ENCODE data around the gene GH2.
"Not testable (repeated sequence)": the region's sequence is repeated elsewhere in the genome, so short reads cannot be mapped to it uniquely, and the experiment has no call there.

The GH2 gene

DNA sequence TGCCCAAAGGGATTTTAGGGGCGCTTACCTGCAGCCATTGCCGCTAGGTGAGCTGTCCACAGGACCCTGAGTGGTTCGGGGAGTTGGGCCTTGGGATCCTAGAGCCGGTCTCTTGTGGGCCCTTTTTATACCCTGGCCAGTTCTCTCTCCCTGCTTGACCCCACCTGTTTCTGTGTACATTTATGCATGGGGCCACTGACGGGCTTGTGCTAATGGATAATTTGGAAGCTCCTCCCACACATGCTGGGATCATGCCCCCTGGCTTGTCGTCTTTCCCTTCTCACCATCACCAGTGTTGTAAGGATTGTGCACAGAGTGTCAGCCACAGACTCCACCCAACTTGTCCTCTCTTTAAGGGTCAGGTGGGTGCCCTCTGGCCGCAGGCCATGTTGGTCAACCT lies 8.2 kb downstream of the GH2 start, which contains the start of gene CSH2:
TSS of gene CSH2 (minus strand) at position 101 of the 400 bp plus-strand sequence. CDS start at position 38, 63 bp downstream.
- DNase-seq (ENCODE audit: low spot score), result not testable (repeated sequence)

DNA sequence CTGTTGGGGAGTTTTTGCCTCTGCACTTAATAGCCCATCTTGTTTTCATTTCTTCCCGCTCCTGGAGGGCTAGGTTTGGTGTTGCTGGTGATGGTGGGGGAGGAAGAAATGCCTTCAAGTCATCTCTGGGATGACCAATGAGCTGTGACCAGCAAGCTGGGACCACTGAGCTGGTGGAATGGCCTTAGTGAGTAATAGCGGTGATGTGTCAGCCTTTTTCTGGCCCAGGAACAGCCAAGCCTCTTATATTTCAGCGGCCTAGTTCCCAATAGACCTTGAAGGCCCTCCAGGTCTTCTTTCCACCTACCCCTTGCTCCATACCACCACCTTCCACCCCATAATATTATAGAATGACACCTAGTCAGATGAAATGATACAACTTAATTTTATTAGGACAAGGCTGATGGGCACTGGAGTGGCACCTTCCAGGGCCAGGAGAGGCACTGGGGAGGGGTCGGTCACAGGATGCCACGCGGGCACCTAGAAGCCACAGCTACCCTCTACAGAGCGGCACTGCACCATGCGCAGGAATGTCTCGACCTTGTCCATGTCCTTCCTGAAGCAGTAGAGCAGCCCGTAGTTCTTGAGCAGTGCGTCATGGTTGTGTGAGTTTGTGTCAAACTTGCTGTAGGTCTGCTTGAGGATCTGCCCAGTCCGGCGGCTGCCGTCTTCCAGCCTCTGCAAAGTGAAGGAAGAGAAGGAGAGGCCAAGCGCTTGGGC lies 9.9 kb downstream of the GH2 start:
- peak; percentile 84 for DNase-seq (ENCODE audit: low spot score)

DNA sequence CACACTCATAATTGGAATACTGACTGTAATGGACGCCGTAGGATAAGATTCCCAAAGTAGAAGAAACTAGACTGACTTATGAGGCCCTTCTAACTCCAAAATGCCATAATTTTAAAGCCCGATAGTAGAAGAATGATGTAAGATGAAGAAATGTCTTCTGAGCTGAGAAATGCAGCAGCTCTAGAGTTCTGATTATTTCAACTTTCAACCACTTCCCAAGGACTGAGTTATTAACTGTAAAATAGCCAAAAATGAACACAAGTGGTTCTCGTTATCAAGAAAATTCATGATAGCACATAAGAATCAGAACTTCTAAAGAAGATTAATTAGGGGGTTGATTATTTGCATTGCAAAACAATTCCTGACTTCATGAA lies 11.5 kb downstream of the GH2 start:
- DNase-seq (ENCODE audit: low spot score), result not testable (repeated sequence)

DNA sequence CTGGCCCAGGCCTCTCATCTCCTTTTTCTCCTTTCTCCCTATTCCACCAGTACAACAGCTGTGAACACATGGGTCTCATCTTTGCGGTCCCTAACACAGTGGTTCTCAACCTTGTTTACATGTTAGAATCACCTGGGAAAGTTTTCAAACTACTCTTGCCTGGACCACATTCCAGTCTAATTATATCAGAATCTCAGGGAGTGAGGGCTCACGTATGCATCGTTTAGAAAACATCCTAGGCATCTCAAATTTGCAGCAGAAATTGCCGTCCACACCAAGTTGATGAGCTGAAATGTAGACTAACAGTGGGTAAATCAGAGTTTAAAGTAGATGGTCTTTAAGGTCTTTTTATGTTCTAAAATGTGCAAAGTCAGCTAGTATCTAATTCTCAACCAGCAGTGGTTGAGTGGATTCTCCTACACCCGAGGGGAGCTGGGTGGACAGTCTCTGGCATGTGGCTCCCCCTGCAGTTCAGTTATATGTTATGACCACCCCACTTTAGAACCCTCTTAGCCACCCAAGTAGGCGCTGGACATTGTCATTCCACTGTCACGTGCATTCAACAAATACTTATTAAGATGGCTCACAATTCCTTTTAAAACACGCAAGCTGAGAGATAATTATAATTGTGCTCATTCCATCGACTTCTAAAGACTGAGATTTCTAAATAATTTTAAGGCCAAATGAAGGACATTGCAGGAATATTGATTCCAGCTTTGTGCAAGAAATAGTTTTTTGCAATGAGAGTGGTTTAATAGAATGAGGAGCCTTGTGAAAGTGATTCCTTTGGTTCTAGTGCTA lies 12.1 kb downstream of the GH2 start:
- DNase-seq (ENCODE audit: low spot score), result peak; percentile 79

DNA sequence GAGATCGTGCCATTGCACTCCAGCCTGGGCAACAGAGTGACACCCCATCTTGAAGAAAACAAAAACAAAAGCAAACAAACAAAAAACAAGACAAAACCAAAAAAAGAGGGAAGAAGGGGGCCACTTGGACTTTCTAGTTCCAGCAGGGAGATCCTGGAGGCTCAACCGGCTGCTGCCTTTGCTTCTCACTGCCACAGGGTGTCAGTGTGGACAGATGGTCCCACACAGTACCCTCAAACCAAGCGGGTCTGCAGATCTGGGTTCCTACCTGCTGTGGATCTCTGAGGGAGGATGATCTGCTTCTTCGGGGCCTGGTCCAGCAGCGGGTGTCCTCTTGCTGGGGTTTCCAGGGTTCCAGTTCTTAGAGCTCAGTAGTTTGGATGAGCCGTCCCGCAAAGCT lies 15.1 kb downstream of the GH2 start:
- DNase-seq (ENCODE audit: low spot score), result not testable (repeated sequence)

DNA sequence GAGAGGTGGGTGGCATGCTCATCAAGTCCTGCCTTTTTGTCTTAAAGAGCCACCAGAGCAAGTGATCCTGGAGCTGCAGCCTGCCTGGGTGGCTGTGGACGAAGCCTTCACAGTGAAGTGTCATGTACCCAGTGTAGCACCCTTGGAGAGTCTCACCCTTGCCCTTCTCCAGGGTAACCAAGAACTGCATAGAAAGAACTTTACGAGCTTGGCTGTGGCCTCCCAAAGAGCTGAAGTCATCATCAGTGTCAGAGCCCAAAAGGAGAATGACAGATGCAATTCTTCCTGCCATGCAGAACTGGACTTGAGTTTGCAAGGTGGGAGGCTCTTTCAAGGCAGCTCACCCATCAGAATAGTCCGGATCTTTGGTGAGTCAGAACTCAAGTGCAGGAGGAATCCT lies 22.5 kb downstream of the GH2 start:
- no peak for DNase-seq (ENCODE audit: low spot score)

DNA sequence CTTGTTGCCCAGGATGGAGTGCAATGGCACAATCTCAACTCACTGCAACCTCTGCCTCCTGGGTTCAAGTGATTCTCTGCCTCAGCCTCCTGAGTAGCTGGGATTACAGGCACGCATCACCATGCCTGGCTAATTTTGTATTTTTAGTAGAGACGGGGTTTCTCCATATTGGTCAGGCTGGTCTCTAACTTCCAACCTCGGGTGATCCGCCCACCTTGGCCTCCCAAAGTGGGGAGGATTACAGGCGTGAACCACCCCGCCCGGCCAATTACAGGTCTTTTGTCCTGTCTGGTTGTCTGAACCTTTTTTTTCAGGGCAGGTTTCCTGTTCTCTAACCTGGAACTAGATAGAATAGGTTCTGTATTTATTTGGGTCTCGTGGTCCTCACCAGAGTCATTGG lies 25.3 kb downstream of the GH2 start:
- not testable (repeated sequence) for DNase-seq (ENCODE audit: low spot score)

DNA sequence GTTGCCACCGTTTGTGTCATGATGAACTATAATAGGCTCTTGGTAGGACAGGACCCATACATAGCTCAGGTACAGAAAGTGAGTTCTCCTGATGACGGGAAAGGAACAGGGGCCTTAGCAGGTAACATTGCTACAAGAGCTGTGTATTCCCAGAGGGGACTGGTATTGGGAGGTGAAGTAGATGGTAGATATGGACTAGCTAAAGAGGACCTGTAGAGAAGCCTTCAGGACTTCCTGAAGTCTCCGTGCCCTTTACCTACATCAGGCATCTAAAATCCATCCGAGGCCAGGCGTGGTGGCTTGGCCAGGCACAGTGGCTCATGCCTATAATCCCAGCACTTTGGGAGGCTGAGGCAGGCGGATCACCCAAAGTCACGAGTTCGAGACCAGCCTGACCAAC lies 26.6 kb downstream of the GH2 start:
- DNase-seq (ENCODE audit: low spot score), result no peak

DNA sequence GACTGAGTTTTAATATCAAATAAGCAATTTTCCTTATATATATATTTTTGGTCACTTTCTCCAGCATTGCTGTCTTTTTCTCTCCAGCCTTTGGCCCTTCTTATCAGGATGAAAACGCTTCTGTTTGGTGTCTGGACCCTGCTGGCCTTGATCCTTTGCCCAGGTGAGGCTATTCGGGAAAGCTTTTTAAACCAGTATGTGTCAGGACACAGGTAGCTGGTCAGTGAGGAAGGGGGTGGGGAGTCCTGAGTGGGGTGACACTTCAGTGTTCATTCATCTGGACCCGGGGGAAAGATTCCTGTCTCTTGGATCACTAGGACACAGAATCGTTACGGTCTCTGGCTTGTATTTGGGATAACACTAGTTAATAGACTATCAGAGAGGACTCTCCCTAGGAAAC lies 27.0 kb downstream of the GH2 start:
- no peak for DNase-seq (ENCODE audit: low spot score)

DNA sequence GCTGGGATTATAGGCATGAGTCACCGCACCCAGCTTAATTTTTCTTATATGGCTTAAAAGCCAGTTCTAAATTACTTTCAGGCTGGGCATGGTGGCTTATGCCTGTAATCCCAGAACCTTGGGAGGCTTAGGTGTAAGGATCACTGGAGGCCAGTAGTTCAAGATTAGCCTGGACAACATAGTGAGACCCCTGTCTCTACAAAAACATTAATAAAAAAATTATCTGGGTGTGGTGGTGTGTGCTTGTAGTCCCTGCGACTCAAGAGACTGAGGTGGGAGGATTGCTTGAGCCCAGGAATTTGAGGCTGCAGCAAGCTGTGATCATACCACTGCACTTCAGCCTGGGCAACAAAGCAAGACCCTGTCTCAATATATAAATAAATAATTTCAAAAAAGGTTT lies 28.5 kb downstream of the GH2 start:
- DNase-seq (ENCODE audit: low spot score), result no peak

DNA sequence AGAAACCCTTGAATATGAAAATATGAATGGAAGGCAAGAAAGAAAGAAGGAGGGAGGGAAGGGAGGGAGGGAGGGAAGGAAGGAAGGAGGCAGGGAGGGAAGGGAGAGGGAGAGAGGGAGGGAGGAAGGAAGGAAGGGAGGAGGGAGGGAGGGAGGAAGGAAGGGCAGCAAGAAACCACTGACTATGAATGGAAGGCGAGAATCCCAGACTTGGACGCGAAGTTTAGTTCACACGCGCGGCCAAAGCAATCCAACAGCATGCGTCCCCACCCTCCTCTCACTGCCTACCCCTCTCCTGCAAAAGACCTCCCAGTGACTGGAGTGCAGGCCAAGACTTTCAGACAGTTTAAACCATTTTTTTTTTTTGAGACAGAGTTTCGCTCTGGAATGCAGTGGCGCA lies 31.3 kb downstream of the GH2 start:
- no peak for DNase-seq (ENCODE audit: low spot score)

DNA sequence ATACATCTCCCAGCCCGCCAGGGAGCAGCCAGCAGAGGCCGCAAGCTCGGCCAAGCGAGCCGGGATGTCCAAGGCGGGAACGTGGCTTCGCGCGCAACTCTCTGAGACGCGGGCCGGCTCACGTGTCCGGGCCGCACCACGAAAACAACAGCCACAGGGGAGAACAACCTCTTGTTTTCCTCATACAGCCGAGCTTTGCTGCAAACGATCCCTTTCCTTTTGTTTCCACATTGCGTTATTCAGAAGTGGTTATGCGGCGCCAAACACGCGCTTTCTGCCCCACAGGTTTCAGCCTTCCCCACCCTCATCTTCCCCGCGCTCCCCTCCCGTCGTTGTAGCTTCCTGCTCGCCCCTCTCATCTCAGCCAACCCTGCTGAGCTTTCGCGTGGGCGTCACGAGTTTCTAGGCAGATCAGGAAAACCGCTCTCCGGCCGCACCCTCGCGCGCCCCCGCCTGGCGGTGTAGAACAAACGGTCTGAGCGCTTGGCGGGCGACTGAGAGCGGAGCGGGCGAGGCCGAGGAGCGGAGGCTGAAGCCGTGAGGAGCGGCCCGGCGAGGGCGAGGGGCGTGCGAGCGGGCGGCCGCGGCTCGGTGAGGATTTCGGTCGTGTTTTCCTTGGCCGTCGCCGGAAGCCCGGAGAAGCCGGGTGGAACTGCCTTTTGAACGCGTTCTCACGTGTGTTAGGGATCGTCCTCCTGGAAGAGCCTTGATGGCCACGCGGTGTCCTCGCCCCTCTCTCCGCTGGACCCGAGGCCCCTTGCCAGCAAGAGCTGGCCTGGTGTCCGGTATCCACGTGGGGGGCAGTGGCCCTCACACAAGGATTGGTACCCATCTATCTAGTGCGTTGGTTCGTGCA lies 32.7 kb downstream of the GH2 start:
- DNase-seq (ENCODE audit: low spot score), result peak; percentile 92

DNA sequence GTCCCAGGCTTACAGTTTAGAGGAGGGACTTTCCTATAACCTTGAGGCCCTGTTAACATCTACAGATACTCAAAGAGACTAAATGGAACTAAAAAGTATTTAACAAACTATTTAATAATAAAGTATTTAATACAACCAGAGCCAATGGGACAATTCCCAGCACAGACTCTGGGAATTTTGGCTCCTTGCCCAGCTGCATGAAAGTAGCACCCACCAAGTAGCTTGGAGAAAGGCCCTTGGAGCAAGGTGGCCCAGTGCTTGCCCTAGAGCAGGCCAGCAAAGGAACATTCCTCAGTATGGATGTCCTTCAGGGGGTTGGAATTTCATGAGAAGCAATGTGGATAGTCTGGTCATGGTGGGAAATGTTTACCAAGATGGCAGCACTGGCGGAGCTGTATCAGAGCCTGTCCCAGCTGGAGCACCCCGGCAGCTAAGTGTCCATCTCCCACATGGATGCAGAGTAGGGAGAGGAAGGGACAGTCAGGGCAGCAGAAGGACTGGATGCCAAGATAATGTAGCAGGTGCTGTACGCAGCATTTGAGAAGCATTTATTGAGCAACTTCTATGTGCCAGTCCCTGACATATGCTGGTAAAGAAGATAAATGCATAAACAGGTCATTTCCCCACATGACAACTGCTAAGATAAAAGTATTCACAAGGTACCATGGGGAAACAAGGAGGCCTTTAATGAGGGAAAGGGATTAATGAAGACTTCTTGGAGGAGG lies 34.1 kb downstream of the GH2 start:
- no peak for DNase-seq (ENCODE audit: low spot score)

DNA sequence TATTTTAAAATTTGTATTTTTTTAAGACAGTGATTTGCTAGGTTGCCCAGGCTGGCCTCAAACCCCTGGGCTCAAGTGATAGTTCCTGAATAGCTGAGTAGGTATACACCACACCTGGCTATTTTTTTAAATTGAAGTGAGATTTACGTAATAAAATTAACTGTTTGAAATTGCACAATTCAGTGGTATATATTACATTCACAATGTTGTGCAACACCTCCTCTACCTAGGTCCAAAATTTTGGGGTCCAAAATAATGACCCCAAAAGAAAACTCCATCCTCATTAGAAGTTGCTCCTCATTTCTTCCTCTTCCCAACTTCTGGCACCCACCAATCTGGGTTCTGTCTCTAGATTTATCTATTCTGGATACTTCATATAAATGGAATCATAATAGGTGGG lies 36.2 kb downstream of the GH2 start:
- DNase-seq (ENCODE audit: low spot score), result no peak

DNA sequence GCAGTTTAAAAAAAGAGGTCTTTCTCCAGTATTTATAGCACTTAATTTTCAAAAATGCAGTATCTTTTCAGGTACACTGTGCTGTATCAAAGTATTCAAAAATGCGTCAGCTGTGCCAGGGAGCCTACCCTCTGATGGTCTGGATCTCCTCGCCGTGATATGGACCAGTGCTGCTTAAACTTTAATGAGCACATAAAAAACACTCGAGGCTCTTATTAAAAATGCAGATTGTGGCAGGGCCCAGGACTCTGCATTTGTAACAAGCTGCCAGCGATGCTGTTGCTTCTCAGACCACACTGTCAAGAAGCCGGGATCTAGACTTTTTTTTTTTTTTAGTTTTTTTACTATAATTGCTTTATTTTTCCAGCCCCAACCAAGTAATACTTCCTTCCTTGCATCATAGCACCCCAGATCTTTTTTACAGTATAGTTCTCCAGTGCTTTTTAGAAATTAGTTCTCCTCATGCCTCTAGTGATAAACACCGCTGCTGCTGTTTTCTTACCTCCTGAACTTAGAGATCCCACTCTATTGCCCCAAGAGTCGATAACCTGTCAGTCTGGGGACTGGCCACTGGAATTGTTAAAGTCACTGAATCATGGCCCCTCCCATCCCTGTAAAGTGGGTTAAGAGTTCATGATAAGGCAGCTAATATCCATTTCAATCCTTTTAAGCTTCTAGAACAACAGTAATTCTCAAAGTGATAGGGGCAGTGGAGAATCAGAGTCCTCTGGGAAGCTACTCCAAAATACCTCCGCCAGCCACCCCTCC lies 37.6 kb downstream of the GH2 start:
- no peak for DNase-seq (ENCODE audit: low spot score)

DNA sequence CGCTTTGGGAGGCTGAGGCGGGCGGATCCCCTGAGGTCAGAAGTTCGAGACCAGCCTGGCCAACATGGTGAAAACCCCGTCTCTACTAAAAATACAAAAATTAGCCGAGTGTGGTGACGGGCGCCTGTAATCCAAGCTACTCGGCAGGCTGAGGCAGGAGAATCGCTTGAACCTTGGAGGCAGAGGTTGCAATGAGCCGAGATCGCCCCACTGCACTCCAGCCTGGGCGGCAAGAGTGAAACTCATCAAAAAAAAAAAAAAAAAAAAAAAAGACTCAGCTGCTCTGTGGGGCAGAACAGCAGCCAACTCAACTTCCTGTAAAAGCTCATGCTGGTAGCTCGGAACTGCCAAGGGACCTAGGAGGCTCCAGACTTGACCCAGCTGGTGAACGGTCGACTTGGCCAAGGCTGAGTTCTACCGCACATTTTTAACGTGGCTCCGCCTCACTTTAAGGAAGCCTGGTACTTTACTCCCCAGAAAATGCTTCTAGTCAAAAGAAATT lies 38.3 kb downstream of the GH2 start:
- DNase-seq (ENCODE audit: low spot score), result peak; percentile 86

DNA sequence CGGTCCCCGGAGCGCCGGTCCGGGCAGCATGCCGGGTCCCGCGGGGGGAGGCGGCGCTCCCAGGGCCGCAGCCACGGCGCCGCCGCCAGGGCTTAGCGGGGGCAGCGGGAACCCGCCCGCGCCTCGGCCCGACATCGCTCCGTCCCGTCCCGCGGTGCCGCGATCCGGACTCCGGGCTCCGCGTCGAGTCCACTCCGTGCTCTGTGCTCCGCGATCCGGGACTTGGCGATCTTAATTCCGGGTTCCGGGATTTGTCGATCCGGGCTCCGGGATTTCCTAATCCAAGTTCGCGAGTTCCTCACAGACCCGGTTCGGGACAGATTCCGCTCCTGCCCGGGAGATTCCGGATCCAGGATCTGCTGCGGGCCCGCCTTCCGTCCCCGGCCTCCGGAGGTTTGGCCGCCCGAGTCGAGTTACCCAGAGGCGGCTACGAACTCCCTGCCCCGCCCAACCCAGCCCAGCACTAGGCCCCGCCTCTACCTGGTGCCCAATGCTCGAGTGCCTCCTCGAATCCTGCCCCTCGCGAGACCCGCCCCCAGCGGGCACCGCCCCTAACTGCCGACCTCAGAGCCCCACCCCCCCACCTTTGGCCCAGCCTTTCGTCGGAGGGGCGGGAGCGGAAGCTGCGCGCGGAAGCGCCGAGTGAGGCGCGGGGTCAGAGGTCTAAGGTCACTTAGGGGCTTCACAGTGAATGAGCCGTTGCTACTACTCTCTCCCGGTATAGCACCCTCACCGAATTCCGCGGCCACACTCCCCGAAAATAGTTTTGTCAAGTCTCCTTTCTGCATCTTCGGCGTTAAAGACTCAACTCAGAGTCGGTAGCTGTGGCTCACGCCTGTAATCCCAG lies 39.0 kb downstream of the GH2 start, which contains the start of gene SMARCD2:
TSS of gene SMARCD2 (minus strand) at position 146 of the 847 bp plus-strand sequence. CDS start at position 135, 11 bp downstream.
- DNase-seq (ENCODE audit: low spot score), result peak; percentile 99

DNA sequence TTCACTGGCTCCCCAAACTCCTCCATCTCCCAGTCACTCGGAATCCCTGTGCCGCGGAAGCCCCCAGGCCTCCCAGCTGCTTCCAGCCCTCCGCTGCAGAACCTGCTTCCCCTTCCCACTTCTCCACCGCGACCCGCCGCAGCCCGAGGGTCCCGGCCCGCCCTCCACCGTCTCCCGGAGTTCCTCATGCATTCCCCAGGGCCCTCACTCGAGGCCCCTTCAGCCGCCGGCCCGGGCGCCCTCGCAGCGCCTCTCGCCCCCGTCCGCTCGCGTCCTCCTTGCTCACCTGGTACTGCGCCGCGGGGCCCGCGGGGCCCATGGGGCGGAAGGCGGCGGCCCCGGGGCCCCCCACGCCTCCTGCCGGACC lies 39.6 kb downstream of the GH2 start:
- DNase-seq (ENCODE audit: low spot score), result no peak

DNA sequence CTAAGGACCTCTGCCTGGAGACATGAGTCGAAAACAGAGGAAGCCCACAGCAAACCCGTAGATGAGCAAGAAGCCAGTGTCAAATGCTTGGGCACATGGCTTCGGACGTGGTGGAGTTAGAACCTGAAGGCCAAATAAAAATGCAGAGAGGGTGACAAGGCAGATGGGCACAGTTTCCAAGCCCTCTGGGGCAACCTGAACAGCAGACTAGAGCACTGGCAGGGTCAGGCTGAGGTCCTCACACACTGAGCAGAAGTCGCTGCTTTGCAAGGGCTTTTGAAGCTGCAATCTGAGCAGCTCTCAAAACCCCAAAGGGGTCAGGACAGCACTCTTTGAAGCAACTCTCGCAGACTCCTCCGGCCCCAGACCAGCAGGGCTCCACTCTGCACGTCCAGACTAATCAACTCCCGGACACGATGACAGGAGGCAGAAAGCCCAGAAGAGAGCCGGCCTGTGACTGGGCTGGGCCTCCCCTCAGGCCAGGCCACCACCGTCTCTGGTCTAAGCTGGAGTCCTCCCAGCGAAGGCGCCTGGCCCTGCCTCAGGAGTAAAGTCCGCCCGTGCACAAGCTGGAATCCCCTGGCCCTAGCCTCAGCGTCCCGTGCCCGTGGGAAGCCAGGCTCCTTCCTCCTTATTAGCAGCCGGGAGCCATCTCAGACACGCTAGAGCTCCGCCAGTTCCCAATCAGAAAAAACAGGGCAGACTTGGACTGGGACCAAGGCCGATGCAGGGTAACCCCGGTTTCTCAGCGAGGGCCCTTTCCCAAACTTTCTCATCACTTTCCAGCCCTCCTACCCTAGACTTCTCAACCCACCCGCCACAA lies 40.2 kb downstream of the GH2 start:
- peak; percentile 51 for DNase-seq (ENCODE audit: low spot score)

Data from kidney tubule cell (primary cell).